HG03039 (cell line): ENCODE measurements around the gene CPTP.

ENCODE experiments used
- ATAC-seq: cut with Tn5 transposase; IDR thresholded peaks from one replicate; pipeline ENCODE4 v1.9.1; 2021; ENCODE audit warnings: mild to moderate bottlenecking, moderate library complexity; ENCODE audit not compliant: unreplicated experiment

The CPTP gene

DNA sequence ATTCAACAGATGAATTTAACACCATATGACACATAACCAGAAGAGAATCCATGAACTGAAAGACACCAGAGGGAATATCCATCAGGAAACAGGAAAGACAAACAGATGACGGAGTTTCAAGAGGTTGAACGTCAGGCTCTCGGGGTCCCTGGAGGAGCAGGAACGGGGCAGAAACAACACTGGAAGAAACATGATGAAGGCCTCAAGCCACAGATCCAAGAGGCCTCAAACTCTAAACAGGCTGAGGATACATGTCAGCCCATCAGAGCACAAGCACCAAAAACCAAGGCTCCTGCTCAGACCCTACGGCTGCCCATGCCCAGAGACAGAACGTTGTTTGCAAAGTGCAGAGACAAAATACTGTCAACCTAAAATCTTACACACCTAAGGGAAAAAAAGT is 7.2 kb upstream of the CPTP start:
- ATAC-seq, result no peak

DNA sequence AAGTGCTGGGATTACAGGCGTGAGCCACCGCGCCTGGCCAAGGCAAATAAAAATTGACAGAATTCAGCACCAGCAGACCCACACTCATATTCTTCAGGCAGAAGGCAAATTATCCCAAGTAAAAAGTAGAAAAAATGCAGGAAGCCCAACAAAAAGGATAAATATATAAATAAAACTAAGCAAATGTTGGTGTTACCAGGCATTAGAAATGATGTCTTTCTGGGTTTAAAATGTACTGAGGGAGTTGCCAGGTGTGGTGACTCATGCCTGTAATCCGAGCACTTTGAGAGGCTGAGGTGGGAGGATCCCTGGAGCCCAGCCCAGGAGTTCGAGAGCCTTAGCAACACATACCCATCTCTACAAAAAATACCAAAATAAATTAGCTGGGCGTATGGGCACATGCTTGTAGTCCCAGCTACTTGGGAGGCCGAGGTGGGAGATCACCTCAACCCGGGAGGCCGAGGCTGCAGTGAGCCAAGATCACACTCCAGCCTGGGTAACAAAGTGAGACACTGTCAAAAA is 6.4 kb upstream of the CPTP start:
- no peak for ATAC-seq

DNA sequence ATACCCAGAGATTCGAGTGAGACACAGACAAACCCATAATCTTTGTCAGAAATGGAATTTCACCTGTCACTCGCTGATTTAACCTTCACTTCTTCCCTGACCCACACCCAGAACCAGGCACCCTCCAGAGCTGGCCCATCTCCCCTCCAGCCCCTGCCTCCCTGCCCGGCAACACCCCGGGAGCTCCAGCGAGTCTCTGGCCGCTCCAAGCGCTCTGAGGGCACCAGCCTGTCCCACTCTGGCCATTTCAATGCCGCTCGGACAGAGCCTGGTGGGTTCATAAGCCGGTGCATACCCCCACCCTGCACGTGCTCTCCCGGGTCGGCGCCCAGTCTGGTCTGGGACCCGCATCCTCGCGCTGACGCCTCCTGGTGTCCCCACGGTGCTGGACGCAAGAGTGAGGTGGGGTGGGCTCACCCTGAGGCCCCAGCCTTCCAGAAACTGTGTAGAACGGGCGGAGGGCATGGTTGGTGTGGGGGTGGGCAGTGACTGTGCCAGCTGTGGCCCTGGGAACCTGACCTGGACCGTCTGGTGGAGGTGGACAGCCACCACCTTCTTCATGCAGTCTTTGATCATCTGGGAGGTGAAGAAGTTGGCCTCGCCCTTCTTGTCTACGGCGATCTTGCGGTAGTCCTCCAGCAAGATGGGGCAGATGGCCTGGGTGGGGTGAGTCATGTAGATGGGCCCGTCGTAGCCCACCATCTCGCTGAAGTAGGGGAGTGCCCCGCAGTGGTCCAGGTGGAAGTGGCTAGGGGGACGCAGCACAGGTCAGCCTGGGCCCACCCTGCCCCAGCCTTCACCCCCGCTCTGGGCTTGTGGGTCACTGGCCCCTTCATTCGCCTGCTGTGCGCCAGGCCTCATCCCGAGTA is 5.6 kb upstream of the CPTP start:
- ATAC-seq, result no peak

DNA sequence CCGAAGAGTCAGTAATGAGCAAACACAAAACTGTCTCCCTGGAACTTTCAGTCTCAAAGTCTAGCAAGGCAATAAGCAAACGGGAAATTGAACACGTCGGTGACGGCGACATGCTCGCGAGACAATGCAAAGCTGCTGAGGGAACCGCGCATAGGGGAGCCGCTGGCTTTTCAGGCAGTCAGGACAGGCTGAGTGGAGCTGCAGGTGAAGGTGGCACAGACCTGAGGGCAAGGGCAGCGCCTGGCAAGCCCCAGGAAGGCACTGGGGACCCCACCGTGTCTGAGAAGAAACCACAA is 5.0 kb upstream of the CPTP start:
- no peak for ATAC-seq

DNA sequence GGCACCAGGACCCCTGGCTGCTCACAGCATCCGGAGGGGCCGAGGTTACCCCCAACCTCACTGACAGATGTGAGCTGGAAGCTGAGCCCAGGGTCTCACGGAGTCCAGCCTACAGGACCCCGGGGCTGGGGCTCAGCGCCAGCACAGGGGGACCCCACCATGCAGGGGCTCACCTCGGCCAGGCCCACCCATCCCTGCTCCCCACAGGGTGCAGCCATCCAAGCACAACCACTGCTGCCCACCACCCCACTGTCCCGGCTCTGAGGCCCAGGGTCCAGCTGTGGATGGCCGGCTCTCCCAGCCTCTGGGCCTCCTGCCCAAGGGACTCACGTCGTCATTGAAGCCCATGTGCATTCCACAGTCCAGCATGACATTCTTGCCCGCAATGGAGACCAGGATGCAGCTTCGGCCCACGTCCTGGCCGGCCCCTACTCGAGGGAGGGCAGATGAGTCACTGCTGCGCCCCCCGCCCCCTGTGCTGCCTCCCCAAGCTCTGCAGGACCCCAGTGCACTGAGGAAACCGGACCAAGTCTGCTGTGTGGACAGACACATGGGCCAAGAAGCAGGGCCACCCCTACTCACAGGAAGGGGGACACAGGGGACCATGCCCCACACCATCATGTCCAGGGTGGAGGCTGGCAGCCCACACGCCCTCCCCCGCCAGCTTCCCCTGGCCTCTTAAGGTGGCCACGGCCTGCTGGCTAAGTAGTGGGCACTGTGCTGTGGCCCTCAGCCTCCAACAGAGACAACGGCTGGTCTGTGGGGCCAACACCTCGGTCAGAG is 3.7 kb upstream of the CPTP start:
- no peak for ATAC-seq

DNA sequence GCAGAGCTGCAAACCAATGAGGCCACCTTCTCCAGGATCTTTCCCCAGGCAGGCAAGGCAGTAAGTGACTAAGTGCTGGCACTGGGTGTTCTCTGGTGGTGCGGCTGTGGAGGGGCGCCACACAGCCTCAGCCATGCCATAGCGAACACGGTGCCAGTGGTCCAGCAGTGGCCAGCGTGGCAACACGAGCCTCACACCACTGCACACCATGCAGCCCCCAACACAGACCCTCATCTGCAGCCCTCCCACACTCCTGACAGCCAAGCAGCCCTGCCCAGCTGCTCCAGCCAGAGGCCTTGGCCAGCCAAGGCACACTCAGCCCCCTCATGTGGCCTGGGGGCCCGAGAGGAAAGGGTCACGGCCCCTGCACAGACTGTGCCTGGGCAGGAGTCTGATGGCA is 3.1 kb upstream of the CPTP start:
- ATAC-seq, result no peak

DNA sequence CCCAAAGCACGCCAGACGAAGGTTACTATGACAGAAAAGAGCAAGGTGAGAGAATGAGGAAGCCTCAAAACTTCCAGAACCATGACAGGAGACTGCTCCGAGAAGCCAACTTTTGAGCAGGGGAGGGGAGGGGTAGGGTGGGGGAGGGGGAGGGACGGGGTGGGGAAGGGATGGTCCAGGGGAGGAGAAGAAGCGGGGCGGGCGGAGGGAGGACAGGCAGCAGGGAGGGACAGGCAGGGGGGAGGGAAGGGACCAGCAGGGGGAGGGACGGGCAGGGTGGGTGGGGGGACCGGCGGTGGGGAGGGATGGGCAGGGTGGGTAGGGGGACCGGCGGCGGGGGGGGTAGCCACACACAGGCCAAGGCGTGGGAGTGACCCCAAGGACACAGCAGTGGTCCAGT is 2.2 kb upstream of the CPTP start:
- no peak for ATAC-seq

DNA sequence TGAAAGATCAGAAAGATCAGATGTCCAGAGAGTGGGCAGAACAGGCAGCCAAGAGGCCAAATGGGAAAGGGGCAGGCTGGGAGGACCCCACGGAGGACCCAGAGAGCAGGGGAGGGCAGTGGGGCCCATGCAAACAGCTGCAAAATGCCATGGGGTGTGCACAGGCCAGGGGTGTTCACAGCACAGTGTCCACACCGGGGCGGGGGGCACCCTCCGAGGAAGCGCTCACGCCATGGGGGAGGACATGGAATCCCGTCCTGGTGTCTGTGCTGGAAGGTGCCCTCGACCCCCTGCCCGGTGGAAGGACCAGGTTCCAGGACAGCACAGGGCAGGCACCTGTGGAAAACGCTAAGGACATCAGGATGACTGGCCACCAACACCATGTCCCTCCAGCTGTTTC is 1.6 kb upstream of the CPTP start:
- ATAC-seq, result no peak

DNA sequence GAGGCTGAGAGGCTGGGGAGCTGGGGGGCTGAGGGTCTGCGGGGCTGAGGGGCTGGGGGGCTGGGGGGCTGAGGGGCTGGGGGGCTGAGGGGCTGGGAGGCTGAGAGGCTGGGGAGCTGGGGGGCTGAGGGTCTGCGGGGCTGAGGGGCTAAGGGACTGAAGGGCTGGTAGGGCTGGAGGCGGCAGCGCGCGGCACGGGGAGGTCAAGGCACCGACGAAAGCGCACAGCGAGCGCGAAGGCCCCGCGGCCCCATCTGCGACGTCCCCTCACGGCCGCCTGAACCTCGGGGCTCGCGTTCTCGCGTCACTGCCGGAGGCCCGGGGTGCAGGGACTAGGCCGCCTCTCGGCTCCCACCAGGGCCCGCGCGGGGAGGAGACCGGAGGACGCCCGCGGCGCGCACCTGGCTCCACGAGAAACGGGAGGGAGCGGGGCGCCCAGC is 498 bp upstream of the CPTP start:
- no peak for ATAC-seq

DNA sequence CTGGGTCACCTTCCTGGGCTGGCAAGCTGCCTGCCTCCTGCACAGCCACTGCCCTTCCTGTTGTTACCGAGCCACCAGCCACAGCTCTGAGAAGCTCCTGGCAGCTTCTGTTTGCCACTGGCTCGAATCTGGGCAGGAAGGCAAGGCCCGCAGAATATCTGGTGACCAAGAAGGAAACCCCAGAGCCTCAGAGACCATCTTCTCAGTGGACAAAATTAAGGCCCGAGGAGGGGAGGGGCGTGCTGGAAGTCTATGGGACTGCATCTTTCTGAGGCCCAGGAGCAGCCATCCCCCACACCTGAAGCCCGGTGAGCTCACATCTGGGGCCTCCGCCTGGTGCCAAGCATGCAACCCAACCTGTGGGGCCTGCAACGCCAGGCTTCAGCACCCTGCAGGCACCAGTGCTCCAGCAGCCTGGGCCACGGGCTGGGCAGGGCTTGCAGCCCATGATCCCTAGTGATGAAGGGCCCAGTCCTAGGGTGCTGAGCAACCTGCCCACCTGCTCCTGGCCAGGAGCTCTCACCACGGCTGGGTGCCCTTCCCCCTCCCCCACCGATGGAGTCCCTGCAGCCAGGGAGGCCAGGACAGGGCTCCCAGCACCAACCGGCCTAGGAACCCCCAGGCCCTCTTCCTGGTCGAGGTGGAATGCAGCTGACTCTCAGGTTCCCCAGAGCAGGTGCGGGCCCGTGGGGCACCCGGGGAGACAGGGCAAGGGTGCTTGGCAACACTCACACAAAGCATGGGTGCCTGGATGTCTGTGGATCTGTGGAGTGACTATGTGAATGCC is 879 bp downstream of the CPTP start:
- ATAC-seq, result no peak

DNA sequence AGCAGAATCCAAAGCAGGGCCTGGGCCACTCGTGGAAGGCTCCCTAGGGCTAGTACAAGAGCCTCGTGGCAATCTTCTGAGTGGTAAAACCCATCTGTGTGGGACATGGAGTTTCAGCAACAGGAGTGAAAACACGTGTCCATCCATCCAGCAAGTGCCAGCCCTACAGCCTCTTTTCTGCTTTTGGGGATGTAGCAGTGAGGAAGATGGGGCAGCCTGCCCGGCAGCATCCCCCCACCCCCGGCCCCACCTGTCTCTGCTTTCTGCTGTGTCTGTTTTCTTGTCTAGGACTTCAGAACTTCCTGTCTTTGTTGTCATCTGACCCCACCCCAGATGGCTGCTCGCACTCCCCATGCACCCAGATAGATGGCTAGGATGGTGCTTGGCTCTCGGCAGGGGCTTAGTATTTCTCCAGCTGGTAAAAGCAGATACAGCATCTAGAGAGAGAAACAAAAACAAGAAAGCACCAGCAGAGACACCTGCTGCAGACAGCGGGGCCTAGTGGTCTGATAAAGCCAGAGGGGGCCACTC is 1.5 kb downstream of the CPTP start:
- no peak for ATAC-seq

DNA sequence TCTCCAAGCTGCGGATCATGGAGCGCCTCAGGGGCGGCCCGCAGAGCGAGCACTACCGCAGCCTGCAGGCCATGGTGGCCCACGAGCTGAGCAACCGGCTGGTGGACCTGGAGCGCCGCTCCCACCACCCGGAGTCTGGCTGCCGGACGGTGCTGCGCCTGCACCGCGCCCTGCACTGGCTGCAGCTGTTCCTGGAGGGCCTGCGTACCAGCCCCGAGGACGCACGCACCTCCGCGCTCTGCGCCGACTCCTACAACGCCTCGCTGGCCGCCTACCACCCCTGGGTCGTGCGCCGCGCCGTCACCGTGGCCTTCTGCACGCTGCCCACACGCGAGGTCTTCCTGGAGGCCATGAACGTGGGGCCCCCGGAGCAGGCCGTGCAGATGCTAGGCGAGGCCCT is 2.7 kb downstream of the CPTP start:
- ATAC-seq, result no peak

DNA sequence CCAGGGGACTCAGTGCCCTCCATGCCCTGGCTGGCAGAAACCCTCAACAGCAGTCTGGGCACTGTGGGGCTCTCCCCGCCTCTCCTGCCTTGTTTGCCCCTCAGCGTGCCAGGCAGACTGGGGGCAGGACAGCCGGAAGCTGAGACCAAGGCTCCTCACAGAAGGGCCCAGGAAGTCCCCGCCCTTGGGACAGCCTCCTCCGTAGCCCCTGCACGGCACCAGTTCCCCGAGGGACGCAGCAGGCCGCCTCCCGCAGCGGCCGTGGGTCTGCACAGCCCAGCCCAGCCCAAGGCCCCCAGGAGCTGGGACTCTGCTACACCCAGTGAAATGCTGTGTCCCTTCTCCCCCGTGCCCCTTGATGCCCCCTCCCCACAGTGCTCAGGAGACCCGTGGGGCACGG is 3.7 kb downstream of the CPTP start:
- ATAC-seq, result no peak

DNA sequence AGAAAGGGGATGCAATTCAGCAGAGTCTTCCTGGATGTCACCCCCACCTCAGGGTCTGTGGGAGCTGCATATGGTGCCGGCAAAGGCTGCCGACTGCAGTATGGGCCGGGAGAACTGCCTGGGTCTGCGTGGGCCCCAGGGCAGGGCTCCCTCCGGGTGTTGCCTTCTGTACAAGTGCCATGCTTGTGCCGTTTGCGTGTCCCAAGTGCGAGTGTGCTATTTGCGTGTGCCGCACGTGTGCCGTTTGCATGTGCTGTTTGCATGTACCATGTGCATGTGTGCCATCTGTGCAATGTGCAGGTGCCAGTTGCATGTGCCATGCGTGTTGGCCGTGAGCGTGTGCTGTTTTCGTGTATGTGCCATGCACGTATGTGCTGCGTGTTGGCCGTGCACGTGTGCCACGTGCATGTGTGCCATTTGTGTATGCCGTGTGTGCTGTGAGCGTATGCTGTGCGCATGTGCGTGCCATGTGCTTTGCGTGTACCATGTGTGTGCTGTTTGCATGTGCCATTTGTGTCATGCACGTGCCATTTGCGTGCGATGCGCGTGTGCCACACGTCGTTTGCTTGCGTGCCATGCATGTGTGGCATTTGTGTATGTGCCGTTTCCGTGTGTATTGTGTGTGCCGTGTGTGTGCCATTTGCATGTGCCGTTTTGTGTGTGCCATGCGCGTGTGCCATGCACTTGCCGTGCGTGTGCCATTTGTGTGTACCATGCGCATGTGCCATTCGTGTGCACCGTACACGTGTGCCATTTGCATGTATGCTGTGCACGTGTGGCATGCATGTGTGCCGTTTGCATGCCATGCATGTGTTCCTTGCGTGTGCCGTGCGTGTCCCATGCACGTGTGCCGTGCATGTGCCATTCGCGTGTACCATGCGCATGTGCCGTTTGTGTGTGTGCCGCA is 5.0 kb downstream of the CPTP start:
- no peak for ATAC-seq

DNA sequence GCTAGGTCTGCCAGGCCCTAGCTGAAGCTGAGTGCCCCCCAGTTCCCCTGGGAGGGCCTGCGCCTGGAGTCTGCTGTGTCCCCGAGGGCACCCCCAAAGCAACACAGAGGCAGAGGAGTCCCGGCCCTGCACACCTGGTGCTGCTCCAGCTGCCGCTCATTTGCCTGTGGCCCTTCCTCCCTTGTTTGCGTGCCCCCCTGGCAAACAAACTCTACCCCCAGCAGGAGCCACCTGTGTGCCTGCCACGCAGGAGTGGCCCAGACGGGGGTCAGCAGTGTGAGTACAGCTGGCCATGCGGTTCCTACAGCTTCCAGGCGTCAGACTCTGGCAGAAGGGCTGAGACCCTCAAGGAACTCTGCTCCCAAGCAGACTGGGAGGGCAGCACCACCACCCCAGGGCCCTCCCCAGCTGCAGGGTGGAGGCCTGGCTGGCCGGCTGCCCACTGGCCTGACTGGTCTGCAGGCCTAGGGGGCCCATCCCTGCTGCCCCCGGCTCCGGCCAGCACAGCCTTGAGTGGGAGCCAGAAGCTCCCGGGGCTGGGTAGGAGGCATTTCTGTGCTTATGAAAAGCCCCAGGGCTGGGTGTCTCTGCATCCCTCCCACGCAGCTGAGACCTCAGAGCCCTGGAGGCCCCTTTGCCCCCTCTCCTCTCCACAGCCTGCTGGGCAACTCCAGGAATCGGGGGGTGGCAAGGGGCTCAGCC is 5.9 kb downstream of the CPTP start:
- no peak for ATAC-seq

DNA sequence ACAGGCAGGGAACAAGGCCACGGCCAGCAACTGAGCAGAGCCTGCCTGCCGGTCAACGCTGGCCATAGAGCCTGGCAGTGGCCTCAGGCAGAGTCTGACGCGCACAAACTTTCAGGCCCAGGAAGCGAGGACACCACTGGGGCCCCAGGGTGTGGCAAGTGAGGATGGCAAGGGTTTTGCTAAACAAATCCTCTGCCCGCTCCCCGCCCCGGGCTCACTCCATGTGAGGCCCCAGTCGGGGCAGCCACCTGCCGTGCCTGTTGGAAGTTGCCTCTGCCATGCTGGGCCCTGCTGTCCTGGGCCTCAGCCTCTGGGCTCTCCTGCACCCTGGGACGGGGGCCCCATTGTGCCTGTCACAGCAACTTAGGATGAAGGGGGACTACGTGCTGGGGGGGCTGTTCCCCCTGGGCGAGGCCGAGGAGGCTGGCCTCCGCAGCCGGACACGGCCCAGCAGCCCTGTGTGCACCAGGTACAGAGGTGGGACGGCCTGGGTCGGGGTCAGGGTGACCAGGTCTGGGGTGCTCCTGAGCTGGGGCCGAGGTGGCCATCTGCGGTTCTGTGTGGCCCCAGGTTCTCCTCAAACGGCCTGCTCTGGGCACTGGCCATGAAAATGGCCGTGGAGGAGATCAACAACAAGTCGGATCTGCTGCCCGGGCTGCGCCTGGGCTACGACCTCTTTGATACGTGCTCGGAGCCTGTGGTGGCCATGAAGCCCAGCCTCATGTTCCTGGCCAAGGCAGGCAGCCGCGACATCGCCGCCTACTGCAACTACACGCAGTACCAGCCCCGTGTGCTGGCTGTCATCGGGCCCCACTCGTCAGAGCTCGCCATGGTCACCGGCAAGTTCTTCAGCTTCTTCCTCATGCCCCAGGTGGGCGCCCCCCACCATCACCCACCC is 6.7 kb downstream of the CPTP start, which contains the start of gene TAS1R3:
TAS1R3 (plus strand) TSS at position 213 of the 898 bp plus-strand sequence; CDS start at position 279, 66 bp downstream.
- no peak for ATAC-seq

DNA sequence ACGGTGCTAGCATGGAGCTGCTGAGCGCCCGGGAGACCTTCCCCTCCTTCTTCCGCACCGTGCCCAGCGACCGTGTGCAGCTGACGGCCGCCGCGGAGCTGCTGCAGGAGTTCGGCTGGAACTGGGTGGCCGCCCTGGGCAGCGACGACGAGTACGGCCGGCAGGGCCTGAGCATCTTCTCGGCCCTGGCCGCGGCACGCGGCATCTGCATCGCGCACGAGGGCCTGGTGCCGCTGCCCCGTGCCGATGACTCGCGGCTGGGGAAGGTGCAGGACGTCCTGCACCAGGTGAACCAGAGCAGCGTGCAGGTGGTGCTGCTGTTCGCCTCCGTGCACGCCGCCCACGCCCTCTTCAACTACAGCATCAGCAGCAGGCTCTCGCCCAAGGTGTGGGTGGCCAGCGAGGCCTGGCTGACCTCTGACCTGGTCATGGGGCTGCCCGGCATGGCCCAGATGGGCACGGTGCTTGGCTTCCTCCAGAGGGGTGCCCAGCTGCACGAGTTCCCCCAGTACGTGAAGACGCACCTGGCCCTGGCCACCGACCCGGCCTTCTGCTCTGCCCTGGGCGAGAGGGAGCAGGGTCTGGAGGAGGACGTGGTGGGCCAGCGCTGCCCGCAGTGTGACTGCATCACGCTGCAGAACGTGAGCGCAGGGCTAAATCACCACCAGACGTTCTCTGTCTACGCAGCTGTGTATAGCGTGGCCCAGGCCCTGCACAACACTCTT is 7.6 kb downstream of the CPTP start:
- no peak for ATAC-seq
